Measurements from ENCODE around the gene DMKN. TPM values are rescaled to one million over a fixed set of nuclear protein-coding genes. Genes with fewer than 3 reads are reported as not detected.
A peak's percentile ranks its signal among the peaks of the same experiment; 100 is the strongest.

The DMKN gene
- polyA plus RNA-seq, 4 donors, result 59.7 to 123 (median 83.8) TPM

DNA sequence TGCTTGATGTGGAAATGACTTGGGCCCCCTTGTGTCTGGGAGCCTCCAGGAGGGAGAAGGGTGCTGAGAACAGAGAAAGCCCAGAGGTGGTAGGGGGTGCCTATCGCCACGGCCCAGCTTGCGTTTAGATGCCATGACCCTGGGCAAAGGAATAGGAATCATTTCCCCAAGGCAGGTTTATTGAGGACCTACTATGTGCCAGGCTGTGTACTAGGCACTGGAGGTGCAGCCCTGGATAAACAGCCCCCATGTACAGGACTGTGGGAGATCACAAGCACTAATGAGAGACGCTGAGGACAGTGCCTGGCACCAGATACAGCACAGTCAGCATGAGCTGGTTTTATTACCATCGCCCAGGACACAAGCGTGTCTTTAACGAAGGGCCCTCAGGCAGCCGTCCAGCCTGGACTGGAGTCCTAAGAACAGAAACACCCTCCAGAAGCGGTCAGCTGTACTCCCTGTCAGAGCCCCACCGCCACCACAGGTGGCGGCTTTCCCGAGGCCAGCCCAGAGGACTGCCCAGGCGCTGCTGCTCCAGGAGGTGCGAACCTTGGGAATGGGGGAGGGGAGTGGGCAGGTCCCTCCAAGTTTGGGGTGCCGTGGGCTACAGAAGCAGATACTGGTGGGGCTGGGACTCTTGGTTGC lies 36.6 kb upstream of the DMKN start:
- DNase-seq (ENCODE audit: low read depth in 4 of 4, low spot score in 3 of 4), result no peak

GRCh38 chr19:35549174-35549788 lies 35.8 kb upstream of the DMKN start:
- DNase-seq (ENCODE audit: low read depth in 4 of 4, low spot score in 3 of 4), result peak in 3 of 4 donors; percentile 25 to 50 (median 49)

- no peak for DNase-seq (ENCODE audit: low read depth in 4 of 4, low spot score in 3 of 4)
Observed at GRCh38 chr19:35546532-35546931, 33.1 kb upstream of the DMKN start.

- DNase-seq (ENCODE audit: low read depth in 4 of 4, low spot score in 3 of 4), result no peak
Observed at GRCh38 chr19:35545855-35546381, 32.5 kb upstream of the DMKN start.

- DNase-seq (ENCODE audit: low read depth in 4 of 4, low spot score in 3 of 4), result peak; percentile 71 to 83 (median 73)
Observed at GRCh38 chr19:35545001-35545854, 31.8 kb upstream of the DMKN start, which contains the start of gene TMEM147. Gene TMEM147, plus strand, starts transcription at chr19:35545626. Its CDS starts 114 bp downstream, at chr19:35545740.

DNA sequence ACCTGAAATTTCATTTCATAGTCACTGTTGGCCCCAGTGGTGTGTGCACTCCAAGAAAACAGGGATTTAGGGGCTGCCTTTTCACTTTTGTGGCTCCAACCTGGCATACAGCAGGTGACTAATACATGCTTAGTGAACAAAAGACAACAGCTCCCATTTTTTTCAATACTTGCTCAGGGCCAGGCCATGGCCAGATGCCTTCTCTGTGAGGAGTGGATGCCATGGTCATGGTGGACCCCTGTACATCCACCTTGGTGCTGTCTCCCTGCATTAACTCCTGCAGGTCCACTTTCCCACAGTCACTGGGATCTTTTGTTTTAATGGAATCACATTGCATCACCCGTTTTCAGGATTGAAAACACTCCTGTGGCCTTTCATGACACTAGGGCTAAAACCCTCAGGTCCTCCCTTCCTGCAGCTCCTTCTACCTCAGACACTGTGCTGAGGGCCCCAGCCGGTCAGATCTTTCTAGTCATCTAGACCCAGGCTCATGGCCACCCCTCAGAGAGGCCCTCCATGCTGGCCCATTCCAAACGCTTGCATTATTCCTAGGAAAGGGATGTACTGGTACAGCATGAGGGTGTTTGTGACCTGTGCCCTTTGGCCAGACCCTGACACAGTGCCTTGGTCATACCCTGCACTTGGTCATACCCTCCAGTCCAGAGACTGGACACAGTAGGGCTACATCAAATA lies 30.8 kb upstream of the DMKN start:
- no peak for DNase-seq (ENCODE audit: low read depth in 4 of 4, low spot score in 3 of 4)

- DNase-seq (ENCODE audit: low read depth in 4 of 4, low spot score in 3 of 4), result no peak
Observed at GRCh38 chr19:35543280-35544109, 30.0 kb upstream of the DMKN start.

DNA sequence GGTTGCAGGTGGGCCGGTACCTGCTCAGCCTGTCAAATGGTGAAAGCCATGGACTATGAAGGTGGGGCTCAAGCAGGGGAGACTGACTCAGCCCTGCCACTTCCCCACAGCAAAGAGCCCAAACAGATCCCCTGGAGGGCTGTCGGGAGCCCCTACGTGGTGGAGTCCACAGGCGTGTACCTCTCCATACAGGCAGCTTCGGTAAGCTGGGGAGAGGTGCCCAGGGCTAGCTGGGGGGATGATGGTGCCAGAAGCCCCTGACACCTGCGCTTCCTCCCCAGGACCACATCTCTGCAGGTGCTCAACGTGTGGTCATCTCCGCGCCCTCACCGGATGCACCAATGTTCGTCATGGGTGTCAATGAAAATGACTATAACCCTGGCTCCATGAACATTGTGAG lies 28.8 kb upstream of the DMKN start:
- DNase-seq (ENCODE audit: low read depth in 4 of 4, low spot score in 3 of 4), result no peak

DNA sequence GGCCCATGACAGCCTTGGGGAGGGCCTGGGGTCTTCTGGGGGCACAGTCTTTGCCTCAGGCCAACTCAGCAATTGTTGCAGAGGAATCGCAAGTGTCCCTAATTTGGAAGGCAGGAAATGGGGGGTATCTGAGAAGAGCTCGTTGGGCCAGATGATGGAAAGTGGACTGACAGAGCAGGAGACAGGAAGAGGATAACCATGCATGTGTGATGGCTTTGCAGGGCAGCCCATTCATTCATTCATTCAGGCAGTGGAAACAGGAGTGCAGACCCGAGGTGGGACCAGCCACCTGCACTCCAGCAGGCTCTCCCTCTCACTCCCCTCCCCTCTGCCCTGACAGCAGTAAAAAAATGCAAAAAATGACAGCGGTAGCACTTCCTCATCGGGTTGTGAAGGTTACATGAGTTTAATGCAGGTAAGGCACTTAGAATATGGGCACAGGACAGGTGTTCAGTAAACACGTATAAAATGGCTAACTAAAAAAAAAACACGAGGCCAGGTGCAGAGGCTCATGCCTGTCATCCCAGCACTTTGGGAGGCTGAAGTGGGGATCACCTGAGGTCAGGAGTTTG lies 27.0 kb upstream of the DMKN start:
- DNase-seq (ENCODE audit: low read depth in 4 of 4, low spot score in 3 of 4), result no peak

DNA sequence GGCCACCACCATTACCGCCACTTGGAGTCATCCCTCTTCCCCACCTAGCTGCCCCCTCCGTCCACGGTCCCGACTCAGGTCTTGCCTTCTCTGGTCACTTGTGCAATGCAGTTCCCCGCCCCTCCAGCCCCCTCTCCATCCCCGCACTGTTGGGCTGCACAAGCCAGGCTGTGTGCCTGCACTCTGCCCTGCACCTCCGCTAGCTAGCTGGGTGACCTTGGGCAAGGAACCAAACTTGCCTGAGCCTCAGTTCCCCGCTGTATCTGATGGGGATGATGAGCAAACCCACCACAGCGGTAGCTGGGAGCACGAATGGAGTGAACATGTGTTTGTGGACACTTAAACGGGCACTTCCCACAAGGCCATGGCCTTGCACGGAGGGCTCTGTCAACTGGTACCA lies 26.4 kb upstream of the DMKN start:
- DNase-seq (ENCODE audit: low read depth in 4 of 4, low spot score in 3 of 4), result no peak

DNA sequence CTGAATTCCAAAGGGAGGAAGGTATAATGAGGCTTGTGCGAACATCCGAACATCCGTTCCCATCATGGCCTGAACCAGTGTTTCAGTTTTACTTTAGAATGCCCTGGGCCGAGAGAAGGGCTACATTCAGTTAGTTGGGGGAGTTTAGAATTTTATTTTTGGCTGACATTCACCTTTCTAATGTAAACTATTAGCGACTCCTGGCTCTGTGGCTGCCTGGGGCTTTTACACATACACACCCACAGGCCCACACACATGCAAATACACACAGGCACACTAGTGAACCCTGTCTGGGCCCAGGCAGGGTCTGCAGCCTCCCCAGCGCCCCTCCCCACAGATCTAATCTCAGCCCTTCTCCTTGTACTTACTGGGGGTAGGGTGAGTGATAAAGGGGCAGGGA lies 25.9 kb upstream of the DMKN start:
- DNase-seq (ENCODE audit: low read depth in 4 of 4, low spot score in 3 of 4), result no peak

DNA sequence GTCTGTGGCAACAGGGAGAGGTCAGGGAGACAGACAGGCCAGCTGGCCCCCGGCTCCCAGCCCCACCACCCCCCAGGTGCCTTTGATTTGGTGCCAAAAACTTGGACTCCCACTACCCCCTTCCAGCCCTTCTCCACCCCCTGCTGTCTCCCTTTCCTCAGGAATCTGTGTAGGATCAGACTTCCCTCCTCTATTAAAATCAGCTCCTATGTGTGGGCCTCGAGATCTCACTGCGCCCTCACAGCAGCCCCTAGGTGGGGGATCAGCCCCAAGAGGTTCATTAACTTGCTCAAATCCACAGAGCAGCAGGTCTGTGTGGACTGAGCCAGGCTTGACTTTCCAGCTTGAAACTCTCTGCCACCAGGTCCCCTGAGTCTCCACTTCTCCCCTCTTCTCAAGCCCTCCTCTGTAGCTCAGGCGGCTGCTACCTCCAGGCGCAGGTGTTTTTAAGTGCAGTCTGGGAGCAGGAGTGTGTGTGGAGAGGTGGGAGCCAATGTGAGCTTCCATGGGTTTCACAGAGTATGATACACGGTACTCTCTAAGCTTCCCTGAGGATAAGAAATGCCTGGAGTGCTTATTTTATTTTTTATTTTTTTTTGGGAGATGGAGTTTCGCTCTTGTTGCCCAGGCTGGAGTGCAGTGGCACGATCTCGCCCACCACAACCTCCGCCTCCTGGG lies 21.5 kb upstream of the DMKN start:
- no peak for DNase-seq (ENCODE audit: low read depth in 4 of 4, low spot score in 3 of 4)

GRCh38 chr19:35533822-35534392 lies 20.5 kb upstream of the DMKN start:
- no peak for DNase-seq (ENCODE audit: low read depth in 4 of 4, low spot score in 3 of 4)

DNA sequence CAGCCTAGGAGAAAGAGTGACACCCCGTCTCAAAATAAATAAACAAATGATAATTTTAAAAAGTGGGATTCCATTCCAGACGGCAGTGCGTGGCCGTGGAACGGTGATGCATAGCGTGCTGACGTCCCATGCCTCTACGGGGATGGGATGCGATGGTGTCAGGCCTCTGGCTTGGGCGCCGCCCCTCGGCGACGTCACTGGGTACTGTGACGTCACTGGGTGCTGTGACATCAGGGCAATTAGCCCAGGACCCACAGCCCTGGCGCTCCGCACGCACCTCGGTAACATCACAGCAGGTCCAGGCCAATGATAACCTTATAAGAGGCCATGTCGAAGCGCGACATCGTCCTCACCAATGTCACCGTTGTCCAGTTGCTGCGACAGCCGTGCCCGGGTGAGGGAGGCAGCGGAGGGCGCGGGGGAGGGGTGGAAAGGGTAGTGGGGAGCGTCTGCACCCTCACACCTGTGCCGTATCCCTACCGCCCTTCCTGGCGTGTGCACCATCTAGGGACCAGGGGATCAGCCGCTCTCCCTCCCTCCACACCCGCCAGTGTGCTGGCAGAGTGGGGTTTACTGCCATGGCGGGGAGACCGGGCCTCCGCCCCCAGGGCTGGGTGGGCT lies 19.9 kb upstream of the DMKN start, which contains the start of gene GAPDHS:
Gene GAPDHS (plus strand): TSS at position 256 of the 621 bp plus-strand sequence. CDS start 72 bp downstream, at position 328.
- DNase-seq (ENCODE audit: low read depth in 4 of 4, low spot score in 3 of 4), result no peak

- no peak for DNase-seq (ENCODE audit: low read depth in 4 of 4, low spot score in 3 of 4)
Observed at GRCh38 chr19:35531291-35531690, 17.8 kb upstream of the DMKN start.

DNA sequence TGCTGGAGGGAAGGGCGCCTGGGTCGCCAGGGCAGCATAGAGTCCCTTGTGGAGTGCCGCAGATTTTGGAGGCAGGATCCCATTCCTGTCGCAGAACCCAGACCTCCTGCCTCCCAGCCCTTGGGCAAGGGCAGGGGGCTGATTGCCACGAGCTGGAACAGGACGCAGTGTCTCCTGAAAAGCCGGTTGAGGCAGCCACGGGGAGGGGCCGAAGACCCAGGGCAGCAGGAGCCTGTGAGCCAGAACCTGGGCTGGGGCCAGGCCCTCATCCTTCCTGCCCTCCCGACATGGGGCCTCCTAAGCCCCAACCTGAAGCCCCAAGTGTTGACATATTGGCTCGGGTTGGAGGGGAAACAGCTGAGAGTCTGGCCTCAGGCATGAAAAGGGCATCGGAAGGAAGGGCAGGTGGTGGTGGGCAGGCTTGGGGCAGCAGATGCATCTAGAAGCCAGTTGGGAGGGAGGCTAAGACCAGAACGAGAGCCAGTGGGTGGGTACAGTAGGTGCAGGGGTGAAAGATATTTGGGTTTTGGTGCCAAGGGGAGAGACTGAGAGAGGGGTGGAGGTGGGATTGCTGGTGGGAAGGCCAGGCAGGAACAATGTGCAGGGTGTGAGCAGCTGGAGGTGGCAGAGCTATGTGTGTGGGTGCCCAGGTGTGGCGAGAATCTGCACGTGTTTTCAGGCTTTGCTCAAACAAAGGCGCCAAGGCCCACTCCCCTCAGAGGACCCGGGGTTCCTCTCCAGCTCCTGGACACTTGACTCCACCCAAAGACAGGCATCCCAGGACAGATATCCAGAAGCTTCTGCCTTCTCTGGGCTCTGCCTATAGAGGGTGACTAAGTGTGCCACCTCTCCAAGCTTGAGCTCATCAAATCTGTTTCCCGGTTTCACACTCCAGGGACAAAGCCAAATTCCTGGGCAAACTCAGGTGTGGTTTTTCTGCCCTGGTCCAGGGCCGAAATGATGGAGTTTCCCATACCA lies 16.1 kb upstream of the DMKN start:
- no peak for DNase-seq (ENCODE audit: low read depth in 4 of 4, low spot score in 3 of 4)
